ENCODE measurements around the gene RP9. TPM values are rescaled to one million over a fixed set of nuclear protein-coding genes. Genes with fewer than 3 reads are reported as not detected.

RP9 gene
- total RNA-seq, 1 experiment from 2014 or later, result 10.7 TPM

DNA sequence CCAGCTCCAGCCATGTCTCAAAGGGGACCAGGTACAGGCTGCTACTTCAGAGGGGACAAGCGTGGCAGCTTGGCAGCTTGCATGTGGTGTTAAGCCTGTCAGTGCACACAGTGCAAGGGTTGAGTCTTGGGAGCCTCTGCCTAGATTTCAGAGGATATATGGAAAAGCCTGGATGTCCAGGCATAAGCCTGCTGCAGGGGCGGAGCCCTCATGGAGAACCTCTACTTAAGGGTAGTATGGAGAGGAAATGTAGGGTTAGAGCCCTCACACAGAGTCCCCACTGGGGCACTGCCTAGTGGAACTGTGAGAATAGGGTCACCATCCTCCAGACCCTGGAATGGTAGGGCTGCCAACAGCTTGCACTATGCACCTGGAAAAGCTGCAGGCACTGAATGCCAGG is 38.9 kb downstream of the RP9 start (continued):
- TF ChIP-seq, protein P1, sequence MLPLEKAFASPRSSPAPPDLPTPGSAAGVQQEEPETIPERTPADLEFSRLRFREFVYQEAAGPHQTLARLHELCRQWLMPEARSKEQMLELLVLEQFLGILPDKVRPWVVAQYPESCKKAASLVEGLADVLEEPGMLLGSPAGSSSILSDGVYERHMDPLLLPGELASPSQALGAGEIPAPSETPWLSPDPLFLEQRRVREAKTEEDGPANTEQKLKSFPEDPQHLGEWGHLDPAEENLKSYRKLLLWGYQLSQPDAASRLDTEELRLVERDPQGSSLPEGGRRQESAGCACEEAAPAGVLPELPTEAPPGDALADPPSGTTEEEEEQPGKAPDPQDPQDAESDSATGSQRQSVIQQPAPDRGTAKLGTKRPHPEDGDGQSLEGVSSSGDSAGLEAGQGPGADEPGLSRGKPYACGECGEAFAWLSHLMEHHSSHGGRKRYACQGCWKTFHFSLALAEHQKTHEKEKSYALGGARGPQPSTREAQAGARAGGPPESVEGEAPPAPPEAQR (CRISPR knock-in tag; IDR thresholded peaks at IDR 0.05), result no peak
- TF ChIP-seq EMX1 (CRISPR knock-in tag; IDR thresholded peaks at IDR 0.05) (no peak), TP53 (CRISPR knock-in tag; IDR thresholded peaks at IDR 0.05) (no peak), ZNF121 (CRISPR knock-in tag; IDR thresholded peaks at IDR 0.05) (no peak)

DNA sequence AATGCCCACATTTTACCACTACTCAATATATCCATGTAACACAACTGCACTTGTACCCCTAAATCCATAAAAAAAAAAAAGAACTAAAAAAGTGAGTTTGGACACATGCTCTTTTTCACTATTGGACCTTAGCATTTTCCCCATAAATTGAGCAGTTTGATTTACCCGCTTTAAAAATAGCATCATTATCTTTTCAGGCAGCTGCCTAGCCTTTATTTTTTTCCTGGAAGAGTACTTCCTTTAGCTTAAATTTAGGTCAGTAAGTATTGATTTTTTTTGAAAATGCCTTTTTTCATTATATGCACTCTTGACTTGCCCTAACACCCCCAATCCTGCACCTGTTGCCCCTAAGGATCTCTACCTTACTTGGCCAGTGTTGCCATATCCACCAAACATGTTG is 41.3 kb downstream of the RP9 start:
- CTCF ChIA-PET, result no interaction called here
- POLR2A ChIA-PET, result no interaction called here
- Mint-ChIP-seq H3K4me1 (peaks cover 11% of the 10 kb centered on the region), H3K27me3 (ENCODE audit: low read depth) (peaks cover 12% of the 10 kb centered on the region), H3K4me3 (no peak overlapping the region), H3K9me3 (peaks cover 66% of the 10 kb centered on the region), H3K36me3 (peaks cover 35% of the 10 kb centered on the region), H3K27ac (no peak overlapping the region)
- TF ChIP-seq, protein P2, sequence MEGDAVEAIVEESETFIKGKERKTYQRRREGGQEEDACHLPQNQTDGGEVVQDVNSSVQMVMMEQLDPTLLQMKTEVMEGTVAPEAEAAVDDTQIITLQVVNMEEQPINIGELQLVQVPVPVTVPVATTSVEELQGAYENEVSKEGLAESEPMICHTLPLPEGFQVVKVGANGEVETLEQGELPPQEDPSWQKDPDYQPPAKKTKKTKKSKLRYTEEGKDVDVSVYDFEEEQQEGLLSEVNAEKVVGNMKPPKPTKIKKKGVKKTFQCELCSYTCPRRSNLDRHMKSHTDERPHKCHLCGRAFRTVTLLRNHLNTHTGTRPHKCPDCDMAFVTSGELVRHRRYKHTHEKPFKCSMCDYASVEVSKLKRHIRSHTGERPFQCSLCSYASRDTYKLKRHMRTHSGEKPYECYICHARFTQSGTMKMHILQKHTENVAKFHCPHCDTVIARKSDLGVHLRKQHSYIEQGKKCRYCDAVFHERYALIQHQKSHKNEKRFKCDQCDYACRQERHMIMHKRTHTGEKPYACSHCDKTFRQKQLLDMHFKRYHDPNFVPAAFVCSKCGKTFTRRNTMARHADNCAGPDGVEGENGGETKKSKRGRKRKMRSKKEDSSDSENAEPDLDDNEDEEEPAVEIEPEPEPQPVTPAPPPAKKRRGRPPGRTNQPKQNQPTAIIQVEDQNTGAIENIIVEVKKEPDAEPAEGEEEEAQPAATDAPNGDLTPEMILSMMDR (IDR thresholded peaks at IDR 0.05), result no peak
- TF ChIP-seq NFE2L1 (CRISPR knock-in tag; IDR thresholded peaks at IDR 0.05) (no peak), GRHL2 (CRISPR knock-in tag; IDR thresholded peaks at IDR 0.05; ENCODE audit: insufficient replicate concordance, severe bottlenecking) (no peak), JUN (CRISPR knock-in tag; IDR thresholded peaks at IDR 0.05) (no peak), CBFB (CRISPR knock-in tag; IDR thresholded peaks at IDR 0.05; ENCODE audit: low read depth) (no peak), TP53 (CRISPR knock-in tag; IDR thresholded peaks at IDR 0.05) (no peak)
- ATAC-seq, result no peak
- DNase-seq (ENCODE audit: low spot score), result no peak

DNA sequence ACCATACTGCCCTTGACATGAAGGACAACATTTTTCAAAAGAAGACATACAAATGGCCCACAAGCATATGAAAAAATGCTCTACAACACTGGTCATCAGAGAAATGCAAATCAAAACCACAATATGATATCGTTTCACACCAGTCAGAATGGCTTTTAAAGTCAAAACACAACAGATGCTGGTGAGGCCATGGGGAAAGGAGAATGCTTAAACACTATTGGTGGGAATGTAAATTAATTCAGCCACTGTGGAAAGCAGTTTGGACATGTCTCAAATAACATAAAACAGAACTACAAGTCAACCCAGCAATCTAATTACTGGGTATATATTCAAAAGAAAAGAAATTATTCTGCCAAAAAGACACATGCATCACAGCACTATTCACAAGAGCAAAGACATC is 42.4 kb downstream of the RP9 start:
- CTCF ChIA-PET, result no interaction called here
- H3K4me1 Mint-ChIP-seq, result peaks cover 11% of the 10 kb centered on the region

DNA sequence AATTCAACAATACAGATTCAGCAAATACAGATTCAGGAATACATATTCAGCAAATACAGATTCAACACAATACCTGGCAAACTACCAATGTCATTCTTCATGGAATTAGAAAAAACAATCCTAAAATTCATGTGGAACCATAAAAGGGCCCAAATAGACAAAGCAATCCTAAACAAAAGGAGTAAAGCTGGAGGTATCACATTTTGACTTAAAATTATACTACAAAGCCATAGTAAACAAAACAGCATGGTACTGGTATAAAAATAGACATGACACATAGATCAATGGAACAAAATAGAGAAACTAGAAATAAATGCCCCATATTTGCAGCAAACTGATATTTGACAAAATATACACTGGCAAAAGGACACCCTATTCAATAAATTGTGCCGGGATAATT is 43.2 kb downstream of the RP9 start:
- Mint-ChIP-seq H3K9me3 (peaks cover 53% of the 10 kb centered on the region), H3K4me3 (no peak overlapping the region), H3K27me3 (ENCODE audit: low read depth) (peaks cover 6% of the 10 kb centered on the region), H3K27ac (no peak overlapping the region), H3K4me1 (peaks cover 15% of the 10 kb centered on the region), H3K36me3 (peaks cover 27% of the 10 kb centered on the region)
- CTCF ChIA-PET, result no interaction called here
- no peak for ATAC-seq
- no peak for DNase-seq (ENCODE audit: low spot score)
- POLR2A ChIA-PET, result no interaction called here
- TF ChIP-seq, protein P3, sequence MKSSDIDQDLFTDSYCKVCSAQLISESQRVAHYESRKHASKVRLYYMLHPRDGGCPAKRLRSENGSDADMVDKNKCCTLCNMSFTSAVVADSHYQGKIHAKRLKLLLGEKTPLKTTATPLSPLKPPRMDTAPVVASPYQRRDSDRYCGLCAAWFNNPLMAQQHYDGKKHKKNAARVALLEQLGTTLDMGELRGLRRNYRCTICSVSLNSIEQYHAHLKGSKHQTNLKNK (CRISPR knock-in tag; IDR thresholded peaks at IDR 0.05), result no peak
- TF ChIP-seq, protein P4, sequence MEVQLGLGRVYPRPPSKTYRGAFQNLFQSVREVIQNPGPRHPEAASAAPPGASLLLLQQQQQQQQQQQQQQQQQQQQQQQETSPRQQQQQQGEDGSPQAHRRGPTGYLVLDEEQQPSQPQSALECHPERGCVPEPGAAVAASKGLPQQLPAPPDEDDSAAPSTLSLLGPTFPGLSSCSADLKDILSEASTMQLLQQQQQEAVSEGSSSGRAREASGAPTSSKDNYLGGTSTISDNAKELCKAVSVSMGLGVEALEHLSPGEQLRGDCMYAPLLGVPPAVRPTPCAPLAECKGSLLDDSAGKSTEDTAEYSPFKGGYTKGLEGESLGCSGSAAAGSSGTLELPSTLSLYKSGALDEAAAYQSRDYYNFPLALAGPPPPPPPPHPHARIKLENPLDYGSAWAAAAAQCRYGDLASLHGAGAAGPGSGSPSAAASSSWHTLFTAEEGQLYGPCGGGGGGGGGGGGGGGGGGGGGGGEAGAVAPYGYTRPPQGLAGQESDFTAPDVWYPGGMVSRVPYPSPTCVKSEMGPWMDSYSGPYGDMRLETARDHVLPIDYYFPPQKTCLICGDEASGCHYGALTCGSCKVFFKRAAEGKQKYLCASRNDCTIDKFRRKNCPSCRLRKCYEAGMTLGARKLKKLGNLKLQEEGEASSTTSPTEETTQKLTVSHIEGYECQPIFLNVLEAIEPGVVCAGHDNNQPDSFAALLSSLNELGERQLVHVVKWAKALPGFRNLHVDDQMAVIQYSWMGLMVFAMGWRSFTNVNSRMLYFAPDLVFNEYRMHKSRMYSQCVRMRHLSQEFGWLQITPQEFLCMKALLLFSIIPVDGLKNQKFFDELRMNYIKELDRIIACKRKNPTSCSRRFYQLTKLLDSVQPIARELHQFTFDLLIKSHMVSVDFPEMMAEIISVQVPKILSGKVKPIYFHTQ (CRISPR knock-in tag; IDR thresholded peaks at IDR 0.05), result no peak
- TF ChIP-seq, protein P5, sequence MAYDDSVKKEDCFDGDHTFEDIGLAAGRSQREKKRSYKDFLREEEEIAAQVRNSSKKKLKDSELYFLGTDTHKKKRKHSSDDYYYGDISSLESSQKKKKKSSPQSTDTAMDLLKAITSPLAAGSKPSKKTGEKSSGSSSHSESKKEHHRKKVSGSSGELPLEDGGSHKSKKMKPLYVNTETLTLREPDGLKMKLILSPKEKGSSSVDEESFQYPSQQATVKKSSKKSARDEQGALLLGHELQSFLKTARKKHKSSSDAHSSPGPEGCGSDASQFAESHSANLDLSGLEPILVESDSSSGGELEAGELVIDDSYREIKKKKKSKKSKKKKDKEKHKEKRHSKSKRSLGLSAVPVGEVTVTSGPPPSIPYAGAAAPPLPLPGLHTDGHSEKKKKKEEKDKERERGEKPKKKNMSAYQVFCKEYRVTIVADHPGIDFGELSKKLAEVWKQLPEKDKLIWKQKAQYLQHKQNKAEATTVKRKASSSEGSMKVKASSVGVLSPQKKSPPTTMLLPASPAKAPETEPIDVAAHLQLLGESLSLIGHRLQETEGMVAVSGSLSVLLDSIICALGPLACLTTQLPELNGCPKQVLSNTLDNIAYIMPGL (CRISPR knock-in tag; IDR thresholded peaks at IDR 0.05), result no peak

More for the DNA sequence above, 42.4 kb downstream of the RP9 start:
- Mint-ChIP-seq H3K9me3 (peaks cover 61% of the 10 kb centered on the region), H3K27ac (no peak overlapping the region), H3K4me3 (no peak overlapping the region), H3K36me3 (peaks cover 33% of the 10 kb centered on the region), H3K27me3 (ENCODE audit: low read depth) (peaks cover 12% of the 10 kb centered on the region)
- no peak for DNase-seq (ENCODE audit: low spot score)
- POLR2A ChIA-PET, result no interaction called here
- TF ChIP-seq, protein P3 (CRISPR knock-in tag; IDR thresholded peaks at IDR 0.05), result no peak
- TF ChIP-seq TCF7 (CRISPR knock-in tag; IDR thresholded peaks at IDR 0.05; ENCODE audit: low read depth) (no peak), TP53 (CRISPR knock-in tag; IDR thresholded peaks at IDR 0.05) (no peak), ZNF138 (CRISPR knock-in tag; conservative IDR thresholded peaks at IDR 0.05) (no peak), FOXP1 (CRISPR knock-in tag; IDR thresholded peaks at IDR 0.05; ENCODE audit: borderline replicate concordance) (no peak)
- TF ChIP-seq, protein P6, sequence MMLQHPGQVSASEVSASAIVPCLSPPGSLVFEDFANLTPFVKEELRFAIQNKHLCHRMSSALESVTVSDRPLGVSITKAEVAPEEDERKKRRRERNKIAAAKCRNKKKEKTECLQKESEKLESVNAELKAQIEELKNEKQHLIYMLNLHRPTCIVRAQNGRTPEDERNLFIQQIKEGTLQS (CRISPR knock-in tag; conservative IDR thresholded peaks at IDR 0.05), result no peak
- TF ChIP-seq, protein P7, sequence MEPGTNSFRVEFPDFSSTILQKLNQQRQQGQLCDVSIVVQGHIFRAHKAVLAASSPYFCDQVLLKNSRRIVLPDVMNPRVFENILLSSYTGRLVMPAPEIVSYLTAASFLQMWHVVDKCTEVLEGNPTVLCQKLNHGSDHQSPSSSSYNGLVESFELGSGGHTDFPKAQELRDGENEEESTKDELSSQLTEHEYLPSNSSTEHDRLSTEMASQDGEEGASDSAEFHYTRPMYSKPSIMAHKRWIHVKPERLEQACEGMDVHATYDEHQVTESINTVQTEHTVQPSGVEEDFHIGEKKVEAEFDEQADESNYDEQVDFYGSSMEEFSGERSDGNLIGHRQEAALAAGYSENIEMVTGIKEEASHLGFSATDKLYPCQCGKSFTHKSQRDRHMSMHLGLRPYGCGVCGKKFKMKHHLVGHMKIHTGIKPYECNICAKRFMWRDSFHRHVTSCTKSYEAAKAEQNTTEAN (CRISPR knock-in tag; IDR thresholded peaks at IDR 0.05), result no peak
- ATAC-seq, result no peak
